ENCODE data around the gene ZNFX1.
"Not testable (repeated sequence)": the region's sequence is repeated elsewhere in the genome, so short reads cannot be mapped to it uniquely, and the experiment has no call there.

ZNFX1 gene

GRCh38 chr20:49207076-49207475, 70.8 kb downstream of the ZNFX1 start:
- DNase-seq: peak; percentile 52

- DNase-seq: no peak
Observed at GRCh38 chr20:49203746-49204145, 74.1 kb downstream of the ZNFX1 start.

DNA sequence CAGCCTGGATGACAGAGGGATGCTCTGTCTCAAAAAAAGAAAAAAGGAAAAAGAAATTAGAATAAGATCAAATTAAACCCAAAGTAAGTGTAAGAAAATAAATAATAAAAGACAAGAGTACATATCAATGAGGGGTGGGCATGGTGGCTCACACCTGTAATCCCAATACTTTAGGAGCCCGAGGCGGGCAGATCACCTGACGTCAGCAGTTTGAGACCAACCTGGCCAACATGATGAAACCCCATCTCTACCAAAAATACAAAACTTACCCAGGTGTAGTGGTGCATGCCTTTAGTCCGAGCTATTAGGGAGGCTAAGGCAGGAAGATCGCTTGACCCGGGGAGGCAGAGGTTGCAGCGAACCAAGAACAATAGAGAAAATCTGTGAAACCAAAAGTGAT, 74.8 kb downstream of the ZNFX1 start:
- DNase-seq: no peak

GRCh38 chr20:49199729-49200293, 78.0 kb downstream of the ZNFX1 start:
- DNase-seq: no peak

DNA sequence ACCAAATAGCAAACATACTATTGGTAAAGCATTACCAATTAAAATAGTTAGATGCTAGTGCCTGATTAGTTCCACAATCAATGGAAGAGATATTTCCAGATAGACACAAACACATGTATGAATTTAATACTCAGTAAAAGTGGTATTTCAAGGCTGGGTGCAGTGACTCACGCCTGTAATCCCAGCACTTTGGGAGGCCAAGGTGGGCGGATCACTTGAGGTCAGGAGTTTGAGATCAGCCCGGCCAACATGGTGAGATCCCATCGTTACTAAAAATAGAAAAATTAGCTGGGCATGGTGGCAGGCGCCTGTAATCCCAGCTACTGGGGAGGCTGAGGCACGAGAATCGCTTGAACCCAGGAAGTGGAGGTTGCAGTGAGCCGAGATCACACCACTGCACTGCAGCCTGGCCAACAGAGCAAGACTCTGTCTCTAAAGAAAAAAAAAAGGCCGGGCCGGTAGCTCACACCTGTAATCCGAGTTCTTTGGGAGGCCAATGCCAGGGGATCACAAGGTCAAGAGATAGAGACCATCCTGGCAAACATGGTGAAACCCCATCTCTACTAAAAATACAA, 84.8 kb downstream of the ZNFX1 start:
- DNase-seq: not testable (repeated sequence)

Measured in DMS53 (cell line).